ENCODE results near the gene ST3GAL6. TPM values are rescaled to one million over a fixed set of nuclear protein-coding genes. Genes with fewer than 3 reads are reported as not detected.

The ST3GAL6 gene
- total and polyA plus RNA-seq, 2 experiments from 2014 or later: 9.6 to 16.1 TPM

DNA sequence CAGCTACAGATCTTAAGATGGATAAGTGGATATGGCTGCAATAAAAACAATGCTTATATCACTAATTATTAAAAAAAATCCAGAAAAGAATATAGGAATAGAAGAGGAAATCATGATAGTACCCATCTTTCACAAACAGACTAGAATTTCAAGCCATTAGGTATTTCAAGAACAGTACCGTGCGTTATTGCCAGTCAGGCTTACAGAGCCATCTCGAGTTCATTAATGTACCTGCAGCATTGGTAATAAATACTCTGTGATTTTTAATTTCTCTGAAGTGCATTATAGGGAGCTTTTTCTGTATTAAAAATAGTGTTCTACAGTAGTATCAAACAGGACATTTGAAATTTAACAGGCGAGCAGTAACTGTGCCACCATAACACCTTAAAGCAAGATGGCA, 35.7 kb downstream of the ST3GAL6 start:
- no peak overlapping the region for H3K4me2 ChIP-seq
- H3K9me3 ChIP-seq (ENCODE audit: low read depth): no peaks in the 10 kb centered on the region
- no peaks in the 10 kb centered on the region for H3K4me1 ChIP-seq (ENCODE audit: insufficient read depth)
- H3K4me3 ChIP-seq: no peak overlapping the region
- no peak overlapping the region for H2AFZ ChIP-seq
- H3K9me2 ChIP-seq (replicated peaks; ENCODE audit: insufficient read depth): no peaks in the 10 kb centered on the region
- H3K27ac ChIP-seq: no peak overlapping the region
- TF ChIP-seq EZH2 (IDR thresholded peaks at IDR 0.05; ENCODE audit: borderline replicate concordance) (no peak), EZH2phosphoT487 (IDR thresholded peaks at IDR 0.05; ENCODE audit: low read depth, severe bottlenecking, unreplicated experiment) (no peak)
- TF ChIP-seq, protein P1, sequence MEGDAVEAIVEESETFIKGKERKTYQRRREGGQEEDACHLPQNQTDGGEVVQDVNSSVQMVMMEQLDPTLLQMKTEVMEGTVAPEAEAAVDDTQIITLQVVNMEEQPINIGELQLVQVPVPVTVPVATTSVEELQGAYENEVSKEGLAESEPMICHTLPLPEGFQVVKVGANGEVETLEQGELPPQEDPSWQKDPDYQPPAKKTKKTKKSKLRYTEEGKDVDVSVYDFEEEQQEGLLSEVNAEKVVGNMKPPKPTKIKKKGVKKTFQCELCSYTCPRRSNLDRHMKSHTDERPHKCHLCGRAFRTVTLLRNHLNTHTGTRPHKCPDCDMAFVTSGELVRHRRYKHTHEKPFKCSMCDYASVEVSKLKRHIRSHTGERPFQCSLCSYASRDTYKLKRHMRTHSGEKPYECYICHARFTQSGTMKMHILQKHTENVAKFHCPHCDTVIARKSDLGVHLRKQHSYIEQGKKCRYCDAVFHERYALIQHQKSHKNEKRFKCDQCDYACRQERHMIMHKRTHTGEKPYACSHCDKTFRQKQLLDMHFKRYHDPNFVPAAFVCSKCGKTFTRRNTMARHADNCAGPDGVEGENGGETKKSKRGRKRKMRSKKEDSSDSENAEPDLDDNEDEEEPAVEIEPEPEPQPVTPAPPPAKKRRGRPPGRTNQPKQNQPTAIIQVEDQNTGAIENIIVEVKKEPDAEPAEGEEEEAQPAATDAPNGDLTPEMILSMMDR (IDR thresholded peaks at IDR 0.05; ENCODE audit: poor library complexity): peak; percentile 10
- H3K27me3 ChIP-seq: no peaks in the 10 kb centered on the region
- no peaks in the 10 kb centered on the region for H3K79me2 ChIP-seq
- no peaks in the 10 kb centered on the region for H4K20me1 ChIP-seq (ENCODE audit: insufficient read depth, poor library complexity, severe bottlenecking)
- WGBS (ENCODE audit: low lambda C conversion rate, missing lambda C conversion rate): over 99% methylated on average over 4 of the region's 4 CpGs
- no peaks in the 10 kb centered on the region for H3K36me3 ChIP-seq (replicated peaks; ENCODE audit: insufficient read depth, low read depth)
- DNase-seq (ENCODE audit: low spot score): no peak

DNA sequence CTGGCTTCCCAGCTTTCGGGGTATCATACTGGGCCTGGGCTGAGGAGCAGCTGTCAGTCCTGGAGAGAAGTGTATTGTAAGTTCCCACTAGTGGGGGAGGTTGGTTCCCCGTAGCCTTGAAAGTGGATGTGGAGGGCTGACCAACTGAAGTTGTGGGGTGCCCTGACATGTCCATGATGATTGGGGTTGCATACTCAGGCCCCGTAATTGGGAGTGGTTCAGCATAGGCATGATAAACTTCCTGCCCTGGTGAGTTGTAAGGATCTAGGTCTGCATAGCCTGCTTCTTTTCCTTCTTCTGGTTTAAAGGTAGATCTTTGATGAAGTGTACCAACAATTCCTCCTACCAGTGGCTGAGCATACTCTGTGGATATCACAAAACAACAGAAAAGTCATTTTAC, 36.3 kb downstream of the ST3GAL6 start:
- WGBS (ENCODE audit: low lambda C conversion rate, missing lambda C conversion rate): 95% methylated on average over 3 of the region's 3 CpGs
- Histone ChIP-seq H3K27me3 (no peaks in the 10 kb centered on the region), H3K27ac (no peak overlapping the region), H3K4me2 (no peak overlapping the region), H2AFZ (no peak overlapping the region), H4K20me1 (ENCODE audit: insufficient read depth, poor library complexity, severe bottlenecking) (no peaks in the 10 kb centered on the region), H3K9me3 (ENCODE audit: low read depth) (no peaks in the 10 kb centered on the region), H3K9me2 (replicated peaks; ENCODE audit: insufficient read depth) (no peaks in the 10 kb centered on the region), H3K79me2 (no peaks in the 10 kb centered on the region), H3K36me3 (replicated peaks; ENCODE audit: insufficient read depth, low read depth) (no peaks in the 10 kb centered on the region), H3K4me1 (ENCODE audit: insufficient read depth) (no peaks in the 10 kb centered on the region), H3K4me3 (no peak overlapping the region)
- TF ChIP-seq EZH2phosphoT487 (IDR thresholded peaks at IDR 0.05; ENCODE audit: low read depth, severe bottlenecking, unreplicated experiment) (no peak), EZH2 (IDR thresholded peaks at IDR 0.05; ENCODE audit: borderline replicate concordance) (no peak)
- TF ChIP-seq, protein P1 (IDR thresholded peaks at IDR 0.05; ENCODE audit: poor library complexity): no peak
- no peak for DNase-seq (ENCODE audit: low spot score)

DNA sequence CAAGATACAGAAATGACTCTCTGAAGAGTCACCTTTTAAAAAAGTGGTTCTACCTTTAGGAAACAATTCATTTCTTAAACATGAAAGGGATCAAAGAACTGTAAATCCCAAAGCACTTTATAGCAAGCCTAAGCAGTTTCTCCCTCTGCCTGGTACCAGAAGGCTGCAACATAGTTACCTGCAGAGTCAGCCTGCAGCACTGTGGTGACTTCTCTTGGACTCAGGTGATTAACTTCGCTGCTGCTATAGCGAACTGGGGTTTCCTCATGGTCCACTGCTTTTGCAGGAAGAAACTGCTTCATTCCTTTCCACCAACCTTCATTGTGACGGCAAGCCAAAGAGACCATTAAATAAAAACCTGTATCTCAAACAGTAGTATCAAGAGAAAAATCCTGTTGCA, 37.3 kb downstream of the ST3GAL6 start:
- no peak for DNase-seq (ENCODE audit: low spot score)
- Histone ChIP-seq H4K20me1 (ENCODE audit: insufficient read depth, poor library complexity, severe bottlenecking) (no peaks in the 10 kb centered on the region), H3K9me2 (replicated peaks; ENCODE audit: insufficient read depth) (no peaks in the 10 kb centered on the region), H3K79me2 (no peaks in the 10 kb centered on the region), H3K27ac (no peak overlapping the region), H3K4me3 (no peak overlapping the region), H3K27me3 (no peaks in the 10 kb centered on the region), H3K36me3 (replicated peaks; ENCODE audit: insufficient read depth, low read depth) (no peaks in the 10 kb centered on the region), H2AFZ (no peak overlapping the region), H3K4me1 (ENCODE audit: insufficient read depth) (no peaks in the 10 kb centered on the region), H3K9me3 (ENCODE audit: low read depth) (no peaks in the 10 kb centered on the region), H3K4me2 (no peak overlapping the region)
- TF ChIP-seq EZH2phosphoT487 (IDR thresholded peaks at IDR 0.05; ENCODE audit: low read depth, severe bottlenecking, unreplicated experiment): no peak
- TF ChIP-seq EZH2 (IDR thresholded peaks at IDR 0.05; ENCODE audit: borderline replicate concordance): no peak
- WGBS (ENCODE audit: low lambda C conversion rate, missing lambda C conversion rate): 78% methylated on average over 3 of the region's 3 CpGs

DNA sequence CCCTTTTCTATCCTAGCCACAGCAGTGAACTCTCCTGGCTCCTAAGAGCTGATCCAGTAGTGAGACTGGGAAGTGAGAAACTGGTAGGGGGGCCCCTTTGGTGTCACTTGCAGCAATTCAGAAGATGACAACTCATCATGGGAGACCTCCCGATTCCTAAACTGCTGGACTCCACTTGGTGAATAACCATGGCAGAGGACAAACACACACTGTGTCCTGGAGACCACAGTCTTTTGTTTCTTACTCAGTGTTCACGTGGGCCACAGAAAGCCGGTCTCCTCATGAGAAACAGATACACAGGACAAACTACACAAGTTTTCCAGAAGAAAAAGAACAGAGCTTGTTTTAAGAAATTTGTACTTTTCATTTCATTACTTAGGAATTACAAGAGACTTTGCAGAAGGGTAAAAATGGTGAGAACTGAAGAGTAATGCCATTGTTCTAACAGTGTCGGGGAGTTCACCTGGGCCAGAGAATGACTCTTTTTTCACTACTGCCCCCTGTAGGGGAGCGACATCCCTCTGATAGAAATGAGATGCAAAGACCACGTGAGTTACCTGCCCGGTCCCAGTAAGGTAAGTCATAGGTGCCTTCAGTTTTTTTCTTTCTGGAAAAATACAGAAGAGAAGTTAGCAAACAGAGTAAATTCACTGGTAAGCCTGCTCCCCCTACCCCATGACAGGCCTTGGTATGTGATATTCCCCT, 38.1 kb downstream of the ST3GAL6 start:
- no peak overlapping the region for H3K4me3 ChIP-seq
- H3K36me3 ChIP-seq (replicated peaks; ENCODE audit: insufficient read depth, low read depth): no peaks in the 10 kb centered on the region
- TF ChIP-seq EZH2phosphoT487 (IDR thresholded peaks at IDR 0.05; ENCODE audit: low read depth, severe bottlenecking, unreplicated experiment) (no peak), EZH2 (IDR thresholded peaks at IDR 0.05; ENCODE audit: borderline replicate concordance) (no peak)
- TF ChIP-seq, protein P1 (IDR thresholded peaks at IDR 0.05; ENCODE audit: poor library complexity): no peak
- WGBS (ENCODE audit: low lambda C conversion rate, missing lambda C conversion rate): 96% methylated on average over 7 of the region's 7 CpGs
- H3K27ac ChIP-seq: no peak overlapping the region
- no peak overlapping the region for H2AFZ ChIP-seq
- no peaks in the 10 kb centered on the region for H3K79me2 ChIP-seq
- H3K9me3 ChIP-seq (ENCODE audit: low read depth): no peaks in the 10 kb centered on the region
- no peaks in the 10 kb centered on the region for H3K27me3 ChIP-seq
- H3K4me2 ChIP-seq: no peak overlapping the region
- H3K9me2 ChIP-seq (replicated peaks; ENCODE audit: insufficient read depth): no peaks in the 10 kb centered on the region
- no peak for DNase-seq (ENCODE audit: low spot score)
- H3K4me1 ChIP-seq (ENCODE audit: insufficient read depth): no peaks in the 10 kb centered on the region
- H4K20me1 ChIP-seq (ENCODE audit: insufficient read depth, poor library complexity, severe bottlenecking): no peaks in the 10 kb centered on the region
